Vagina (tissue), 2 donors: ENCODE measurements around the gene LRRC4C. TPM values are rescaled to one million over a fixed set of nuclear protein-coding genes. Genes with fewer than 3 reads are reported as not detected.

Experiments used
- DNase-seq, 2 donors: peaks; one replicate each; pipeline ENCODE4 v3.0.0-alpha.2; 2017; ENCODE audit errors: extremely low spot score in 2 of 2
- H3K27ac ChIP-seq: fragments of 200-600 bp; sonication (generic); one replicate; pipeline ENCODE4 v1.5.1; 2019
- H3K27me3 ChIP-seq: fragments of 200-600 bp; sonication (generic); one replicate; pipeline ENCODE4 v1.5.1; 2019
- H3K36me3 ChIP-seq, 2 donors: fragments of 200-600 bp; sonication (generic); one replicate each; pipeline ENCODE4 v1.5.1; 2017 to 2019
- H3K4me1 ChIP-seq: fragments of 200-600 bp; sonication (generic); one replicate; pipeline ENCODE4 v1.5.1; 2019
- H3K4me3 ChIP-seq, 2 donors: fragments of 200-600 bp; sonication (generic); 1 replicate in 1 of 2; 2 replicates in 1 of 2; pipeline ENCODE4 v1.5.1; 2016 to 2019
- H3K9me3 ChIP-seq: fragments of 200-600 bp; sonication (generic); one replicate; pipeline ENCODE4 v1.5.1; 2019
- POLR2A ChIP-seq, 2 donors: fragments of 450-650 bp; IDR thresholded peaks; one replicate each; pipeline ENCODE4 v1.6.1; 2017; ENCODE audit warnings: antibody characterized with exemption in 2 of 2, mild to moderate bottlenecking in 2 of 2, moderate library complexity in 2 of 2
- POLR2AphosphoS5 ChIP-seq, 2 donors: sonication (generic); formaldehyde crosslinking; IDR thresholded peaks; one replicate each; pipeline ENCODE4 v1.9.0; 2017; ENCODE audit warnings: antibody characterized with exemption in 2 of 2, mild to moderate bottlenecking in 2 of 2, low read depth in 1 of 2; ENCODE audit not compliant: insufficient read depth in 1 of 2
- intact Hi-C: fragments of 100-400 bp; cut with DNase I; formaldehyde crosslinking; loops from one replicate; pipeline ENCODE4 v1.15.1; 2023
- total RNA-seq: library from RNA; depleted of rRNA; stranded (reverse); fragments of >200 nt; gene quantifications from one replicate; pipeline ENCODE4 v1.2.3, GENCODE V29; 2016
- TF ChIP-seq, protein P1 (sequence below), 3 experiments: fragments of 450-650 bp in 2 of 3; fragments of 200-600 bp in 1 of 3; sonication (generic) in 1 of 3; IDR thresholded peaks; one replicate each; pipeline ENCODE4 v1.5.1; 2017 to 2019; ENCODE audit warnings: antibody characterized with exemption in 3 of 3, mild to moderate bottlenecking in 2 of 3, moderate library complexity in 2 of 3

LRRC4C gene
- total RNA-seq, 1 donor from 2014 or later: 5.6 TPM

DNA sequence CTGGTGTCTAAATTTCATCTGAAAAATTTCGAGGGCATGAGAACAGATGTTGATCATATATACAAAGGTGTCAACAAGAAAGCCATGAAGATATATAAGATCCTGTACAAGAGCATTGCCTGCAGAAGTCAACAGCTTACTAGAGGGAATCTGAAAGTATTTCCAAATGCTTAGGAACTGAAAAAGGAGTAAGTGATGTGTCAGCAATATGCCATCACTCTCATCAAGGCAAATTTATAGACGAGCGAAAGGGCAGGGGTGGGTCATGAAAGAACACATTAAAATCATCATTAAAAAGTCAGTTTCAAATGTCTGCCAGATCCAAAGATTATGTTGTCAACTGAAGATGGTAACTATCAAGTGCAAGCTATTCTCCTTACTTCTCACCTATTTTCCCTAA, 1299.0 kb downstream of the LRRC4C start:
- Histone ChIP-seq H3K36me3 (no peaks in the 10 kb centered on the region), H3K4me3 (no peak overlapping the region), H3K4me1 (no peaks in the 10 kb centered on the region), H3K27me3 (no peaks in the 10 kb centered on the region), H3K9me3 (no peaks in the 10 kb centered on the region), H3K27ac (no peak overlapping the region)
- no peak for DNase-seq
- TF ChIP-seq, protein P1, sequence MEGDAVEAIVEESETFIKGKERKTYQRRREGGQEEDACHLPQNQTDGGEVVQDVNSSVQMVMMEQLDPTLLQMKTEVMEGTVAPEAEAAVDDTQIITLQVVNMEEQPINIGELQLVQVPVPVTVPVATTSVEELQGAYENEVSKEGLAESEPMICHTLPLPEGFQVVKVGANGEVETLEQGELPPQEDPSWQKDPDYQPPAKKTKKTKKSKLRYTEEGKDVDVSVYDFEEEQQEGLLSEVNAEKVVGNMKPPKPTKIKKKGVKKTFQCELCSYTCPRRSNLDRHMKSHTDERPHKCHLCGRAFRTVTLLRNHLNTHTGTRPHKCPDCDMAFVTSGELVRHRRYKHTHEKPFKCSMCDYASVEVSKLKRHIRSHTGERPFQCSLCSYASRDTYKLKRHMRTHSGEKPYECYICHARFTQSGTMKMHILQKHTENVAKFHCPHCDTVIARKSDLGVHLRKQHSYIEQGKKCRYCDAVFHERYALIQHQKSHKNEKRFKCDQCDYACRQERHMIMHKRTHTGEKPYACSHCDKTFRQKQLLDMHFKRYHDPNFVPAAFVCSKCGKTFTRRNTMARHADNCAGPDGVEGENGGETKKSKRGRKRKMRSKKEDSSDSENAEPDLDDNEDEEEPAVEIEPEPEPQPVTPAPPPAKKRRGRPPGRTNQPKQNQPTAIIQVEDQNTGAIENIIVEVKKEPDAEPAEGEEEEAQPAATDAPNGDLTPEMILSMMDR (IDR thresholded peaks at IDR 0.05): no peak
- no peak for TF ChIP-seq POLR2AphosphoS5 (IDR thresholded peaks at IDR 0.05; ENCODE audit: insufficient read depth in 1 of 2, low read depth in 1 of 2)
- intact Hi-C loops: no loop called here

GRCh38 chr11:40149721-40150120, 1309.7 kb downstream of the LRRC4C start:
- no peak for DNase-seq
- no peaks in the 10 kb centered on the region for H3K9me3 ChIP-seq
- TF ChIP-seq, protein P1 (IDR thresholded peaks at IDR 0.05): no peak
- TF ChIP-seq POLR2AphosphoS5 (IDR thresholded peaks at IDR 0.05; ENCODE audit: insufficient read depth in 1 of 2, low read depth in 1 of 2) (no peak), POLR2A (IDR thresholded peaks at IDR 0.05) (no peak)
- H3K4me3 ChIP-seq: no peak overlapping the region
- H3K4me1 ChIP-seq: no peaks in the 10 kb centered on the region
- H3K27ac ChIP-seq: no peak overlapping the region
- no peaks in the 10 kb centered on the region for H3K27me3 ChIP-seq
- H3K36me3 ChIP-seq: no peaks in the 10 kb centered on the region
- intact Hi-C loops: no loop called here

GRCh38 chr11:40140560-40140959, 1318.9 kb downstream of the LRRC4C start:
- Histone ChIP-seq H3K36me3 (no peaks in the 10 kb centered on the region), H3K4me3 (no peak overlapping the region), H3K27ac (no peak overlapping the region), H3K4me1 (no peaks in the 10 kb centered on the region), H3K27me3 (no peaks in the 10 kb centered on the region), H3K9me3 (no peaks in the 10 kb centered on the region)
- TF ChIP-seq POLR2AphosphoS5 (IDR thresholded peaks at IDR 0.05; ENCODE audit: insufficient read depth in 1 of 2, low read depth in 1 of 2) (no peak), POLR2A (IDR thresholded peaks at IDR 0.05) (no peak)
- TF ChIP-seq, protein P1 (IDR thresholded peaks at IDR 0.05): no peak
- intact Hi-C loops: no loop called here
- DNase-seq: no peak

GRCh38 chr11:40139536-40139935, 1319.9 kb downstream of the LRRC4C start:
- DNase-seq: no peak
- intact Hi-C loops: no loop called here
- H3K9me3 ChIP-seq: no peaks in the 10 kb centered on the region
- no peak overlapping the region for H3K27ac ChIP-seq
- no peak overlapping the region for H3K4me3 ChIP-seq
- no peaks in the 10 kb centered on the region for H3K36me3 ChIP-seq
- TF ChIP-seq POLR2AphosphoS5 (IDR thresholded peaks at IDR 0.05; ENCODE audit: insufficient read depth in 1 of 2, low read depth in 1 of 2): no peak
- no peak for TF ChIP-seq POLR2A (IDR thresholded peaks at IDR 0.05)
- TF ChIP-seq, protein P1 (IDR thresholded peaks at IDR 0.05): no peak
- no peaks in the 10 kb centered on the region for H3K4me1 ChIP-seq
- H3K27me3 ChIP-seq: no peaks in the 10 kb centered on the region

DNA sequence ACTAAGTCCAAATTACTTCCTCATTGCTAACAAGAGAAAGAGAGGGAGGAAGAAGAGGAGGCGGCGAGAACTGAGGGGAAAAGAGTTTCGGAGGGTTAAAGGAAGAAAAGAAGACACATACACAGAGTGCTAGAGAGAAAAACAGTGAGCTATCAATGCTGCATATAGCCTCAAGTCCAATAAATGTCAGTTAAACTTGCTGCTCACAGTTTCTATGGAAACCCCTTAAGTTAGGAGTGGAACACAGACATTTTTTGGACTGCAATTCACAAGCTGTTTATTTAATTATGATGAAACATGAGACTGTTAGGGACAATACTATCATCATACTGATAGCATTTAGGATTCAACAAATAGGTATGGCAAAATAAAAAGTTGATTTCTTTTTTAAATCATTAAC, 1320.4 kb downstream of the LRRC4C start:
- intact Hi-C loops: no loop called here
- TF ChIP-seq POLR2AphosphoS5 (IDR thresholded peaks at IDR 0.05; ENCODE audit: insufficient read depth in 1 of 2, low read depth in 1 of 2) (no peak), POLR2A (IDR thresholded peaks at IDR 0.05) (no peak)
- TF ChIP-seq, protein P1 (IDR thresholded peaks at IDR 0.05): no peak
- Histone ChIP-seq H3K9me3 (no peaks in the 10 kb centered on the region), H3K4me3 (no peak overlapping the region), H3K36me3 (no peaks in the 10 kb centered on the region), H3K4me1 (no peaks in the 10 kb centered on the region), H3K27ac (no peak overlapping the region), H3K27me3 (no peaks in the 10 kb centered on the region)
- DNase-seq: no peak
